Right renal cortex interstitium (tissue), 3 donors: Measurements from ENCODE around the gene MAPK12. TPM values are rescaled to one million over a fixed set of nuclear protein-coding genes. Genes with fewer than 3 reads are reported as not detected.

Source experiments
- DNase-seq, 3 donors: peaks; one replicate each; pipeline ENCODE4 v3.0.0-alpha.2; 2013; ENCODE audit warnings: low read depth in 3 of 3, low spot score in 2 of 3
- polyA plus RNA-seq, 3 donors: library from polyadenylated mRNA; unstranded; fragments of 120-200 nt; gene quantifications; one replicate each; pipeline ENCODE4 v1.2.1, GENCODE V29; 2013; ENCODE audit not compliant: insufficient read length in 3 of 3

Gene MAPK12
- polyA plus RNA-seq, 3 donors: 9.1 to 10.9 (median 9.9) TPM

- DNase-seq: no peak
Observed at GRCh38 chr22:50299785-50300619, 38.5 kb upstream of the MAPK12 start.

- no peak for DNase-seq
Observed at GRCh38 chr22:50298937-50299784, 37.7 kb upstream of the MAPK12 start.

- DNase-seq: no peak
Observed at GRCh38 chr22:50298266-50298637, 36.8 kb upstream of the MAPK12 start.

GRCh38 chr22:50297510-50298265 lies 36.2 kb upstream of the MAPK12 start:
- DNase-seq: no peak

- DNase-seq: no peak
Observed at GRCh38 chr22:50296658-50297490, 35.4 kb upstream of the MAPK12 start.

- no peak for DNase-seq
Observed at GRCh38 chr22:50294319-50294656, 32.8 kb upstream of the MAPK12 start.

- DNase-seq: peak in 1 of 3 donors; percentile 71
Observed at GRCh38 chr22:50293441-50294318, 32.2 kb upstream of the MAPK12 start.

GRCh38 chr22:50292643-50293440 lies 31.4 kb upstream of the MAPK12 start:
- no peak for DNase-seq

- DNase-seq: no peak
Observed at GRCh38 chr22:50289942-50290630, 28.6 kb upstream of the MAPK12 start.

- DNase-seq: no peak
Observed at GRCh38 chr22:50289151-50289941, 27.9 kb upstream of the MAPK12 start.

- DNase-seq: no peak
Observed at GRCh38 chr22:50287731-50288130, 26.2 kb upstream of the MAPK12 start.

GRCh38 chr22:50286701-50287318 lies 25.3 kb upstream of the MAPK12 start:
- DNase-seq: no peak

- DNase-seq: no peak
Observed at GRCh38 chr22:50286275-50286674, 24.8 kb upstream of the MAPK12 start.

- DNase-seq: no peak
Observed at GRCh38 chr22:50285568-50286229, 24.2 kb upstream of the MAPK12 start.

- DNase-seq: no peak
Observed at GRCh38 chr22:50284479-50284878, 23.0 kb upstream of the MAPK12 start.

- no peak for DNase-seq
Observed at GRCh38 chr22:50283821-50284220, 22.3 kb upstream of the MAPK12 start.
